ENCODE results near the gene BCR. TPM values are rescaled to one million over a fixed set of nuclear protein-coding genes. Genes with fewer than 3 reads are reported as not detected.
"Not testable (repeated sequence)": the region's sequence is repeated elsewhere in the genome, so short reads cannot be mapped to it uniquely, and the experiment has no call there.

Gene BCR
- total RNA-seq (17.9 TPM), polyA plus RNA-seq (22.8 TPM)
- long read RNA-seq, donor 1, result 0 reads
- long read RNA-seq, donor 2, full-length matches to known transcripts, result 4 of 4 reads
- long read RNA-seq, donor 2, partial matches to known transcripts, result 0 of 4 reads
- long read RNA-seq, donor 2, other reads (novel, unspliced or antisense), result 0 of 4 reads
- long read RNA-seq, donor 3, full-length matches to known transcripts, result 2 of 2 reads
- long read RNA-seq, donor 3, partial matches to known transcripts, result 0 of 2 reads
- long read RNA-seq, donor 3, other reads (novel, unspliced or antisense), result 0 of 2 reads
- long read RNA-seq, donor 4, full-length matches to known transcripts, result 1 of 1 reads
- long read RNA-seq, donor 4, partial matches to known transcripts, result 0 of 1 reads
- long read RNA-seq, donor 4, other reads (novel, unspliced or antisense), result 0 of 1 reads
- long read RNA-seq, donor 5, full-length matches to known transcripts, result 4 of 4 reads
- long read RNA-seq, donor 5, partial matches to known transcripts, result 0 of 4 reads
- long read RNA-seq, donor 5, other reads (novel, unspliced or antisense), result 0 of 4 reads
- long read RNA-seq, donor 6, full-length matches to known transcripts, result 1 of 1 reads
- long read RNA-seq, donor 6, partial matches to known transcripts, result 0 of 1 reads
- long read RNA-seq, donor 6, other reads (novel, unspliced or antisense), result 0 of 1 reads
- long read RNA-seq, donor 7, result 0 reads
- long read RNA-seq, donor 8, result 0 reads
- long read RNA-seq, donor 9, full-length matches to known transcripts, result 1 of 1 reads
- long read RNA-seq, donor 9, partial matches to known transcripts, result 0 of 1 reads
- long read RNA-seq, donor 9, other reads (novel, unspliced or antisense), result 0 of 1 reads
- long read RNA-seq, donor 10, result 0 reads

DNA sequence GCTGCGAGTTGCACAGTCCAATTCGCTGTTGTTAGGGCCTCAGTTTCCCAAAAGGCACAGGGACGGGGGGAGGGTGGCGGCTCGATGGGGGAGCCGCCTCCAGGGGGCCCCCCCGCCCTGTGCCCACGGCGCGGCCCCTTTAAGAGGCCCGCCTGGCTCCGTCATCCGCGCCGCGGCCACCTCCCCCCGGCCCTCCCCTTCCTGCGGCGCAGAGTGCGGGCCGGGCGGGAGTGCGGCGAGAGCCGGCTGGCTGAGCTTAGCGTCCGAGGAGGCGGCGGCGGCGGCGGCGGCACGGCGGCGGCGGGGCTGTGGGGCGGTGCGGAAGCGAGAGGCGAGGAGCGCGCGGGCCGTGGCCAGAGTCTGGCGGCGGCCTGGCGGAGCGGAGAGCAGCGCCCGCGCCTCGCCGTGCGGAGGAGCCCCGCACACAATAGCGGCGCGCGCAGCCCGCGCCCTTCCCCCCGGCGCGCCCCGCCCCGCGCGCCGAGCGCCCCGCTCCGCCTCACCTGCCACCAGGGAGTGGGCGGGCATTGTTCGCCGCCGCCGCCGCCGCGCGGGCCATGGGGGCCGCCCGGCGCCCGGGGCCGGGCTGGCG, at the start of gene BCR:
BCR (plus strand) TSS at position 209 of the 592 bp plus-strand sequence. CDS start 452 bp downstream, outside the sequence.
- peaks cover 0 to 4% of the 10 kb centered on the region in 2 donors for H3K36me3 ChIP-seq (ENCODE audit: control insufficient read depth in 2 of 2, insufficient read depth in 2 of 2, low read length in 1 of 2)
- peaks cover 0 to 19% of the 10 kb centered on the region in 2 donors for H3K27me3 ChIP-seq (ENCODE audit: control insufficient read depth in 2 of 2, insufficient read depth in 1 of 2, low read length in 1 of 2)
- under 1% methylated on average over 88 of the region's 88 CpGs for WGBS
- peak within 1 kb of the TSS; percentile 64 to 65 for H3K4me3 ChIP-seq (ENCODE audit: low read length in 2 of 2)
- peak in 3 of 9 donors; percentile 60 to 67 (median 63) for DNase-seq (ENCODE audit: low read depth in 6 of 9, low spot score in 9 of 9)
- peaks cover 26 to 58% of the 10 kb centered on the region in 2 donors for H3K4me1 ChIP-seq (ENCODE audit: control insufficient read depth in 2 of 2, insufficient read depth in 2 of 2, low read length in 2 of 2)
- peaks cover 3 to 23% of the 10 kb centered on the region in 2 donors for H3K9me3 ChIP-seq (ENCODE audit: control insufficient read depth in 2 of 2, insufficient read depth in 1 of 2, low read length in 1 of 2)
- H3K27ac ChIP-seq (ENCODE audit: low read depth in 1 of 2, low read length in 1 of 2), result peak within 1 kb of the TSS in 1 of 2 donors; percentile 53

DNA sequence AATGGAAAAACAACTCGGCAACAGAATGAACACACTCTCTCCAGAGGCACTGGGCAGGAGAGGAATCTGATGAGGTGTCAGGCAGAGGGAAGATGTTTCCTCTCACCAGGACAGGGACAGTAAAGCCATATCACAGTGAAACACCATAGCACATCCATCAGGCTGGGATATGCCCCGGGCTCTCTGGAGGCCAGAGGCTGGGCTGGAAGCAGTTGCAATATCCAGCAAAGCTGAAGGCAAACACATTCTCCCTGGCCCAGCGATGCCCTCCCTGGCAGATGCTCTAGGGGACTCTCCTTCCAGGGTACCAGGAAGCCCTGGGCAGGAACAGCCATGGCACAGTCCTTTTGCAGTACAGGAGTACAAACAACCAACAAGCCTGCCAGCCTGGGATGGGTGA, 49.6 kb upstream of the BCR start:
- Histone ChIP-seq H3K27ac (ENCODE audit: low read depth in 1 of 2, low read length in 1 of 2) (no peak overlapping the region), H3K4me3 (ENCODE audit: low read length in 2 of 2) (no peak overlapping the region), H3K9me3 (ENCODE audit: control insufficient read depth in 2 of 2, insufficient read depth in 1 of 2, low read length in 1 of 2) (no peaks in the 10 kb centered on the region), H3K4me1 (ENCODE audit: control insufficient read depth in 2 of 2, insufficient read depth in 2 of 2, low read length in 2 of 2) (no peaks in the 10 kb centered on the region), H3K36me3 (ENCODE audit: control insufficient read depth in 2 of 2, insufficient read depth in 2 of 2, low read length in 1 of 2) (no peaks in the 10 kb centered on the region), H3K27me3 (ENCODE audit: control insufficient read depth in 2 of 2, insufficient read depth in 1 of 2, low read length in 1 of 2) (no peaks in the 10 kb centered on the region)
- WGBS, result 93% methylated on average over 3 of the region's 3 CpGs
- DNase-seq (ENCODE audit: low read depth in 6 of 9, low spot score in 9 of 9), result no peak

DNA sequence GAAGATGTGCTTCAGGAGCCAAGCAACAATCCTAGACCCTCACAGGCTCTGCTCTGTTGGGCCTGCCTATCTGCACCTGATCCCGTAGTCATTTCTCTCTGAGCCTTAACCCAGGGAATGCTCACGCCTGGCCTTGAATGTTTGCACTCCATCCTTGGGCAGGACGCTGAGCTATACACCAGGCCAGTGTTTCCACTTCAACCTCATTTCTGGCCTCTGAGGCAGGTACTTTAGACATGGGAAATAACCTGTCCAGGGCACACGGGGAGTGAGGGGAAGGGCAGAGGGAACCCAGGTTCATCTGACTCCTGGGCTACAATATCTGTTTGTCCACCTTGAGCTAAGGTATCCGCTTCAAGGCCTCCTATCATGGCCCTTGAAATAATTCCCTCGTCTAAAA, 48.4 kb upstream of the BCR start:
- H3K36me3 ChIP-seq (ENCODE audit: control insufficient read depth in 2 of 2, insufficient read depth in 2 of 2, low read length in 1 of 2), result no peaks in the 10 kb centered on the region
- H3K4me1 ChIP-seq (ENCODE audit: control insufficient read depth in 2 of 2, insufficient read depth in 2 of 2, low read length in 2 of 2), result peaks cover 1 to 5% of the 10 kb centered on the region in 2 donors
- H3K27ac ChIP-seq (ENCODE audit: low read depth in 1 of 2, low read length in 1 of 2), result no peak overlapping the region
- H3K4me3 ChIP-seq (ENCODE audit: low read length in 2 of 2), result no peak overlapping the region
- no peaks in the 10 kb centered on the region for H3K27me3 ChIP-seq (ENCODE audit: control insufficient read depth in 2 of 2, insufficient read depth in 1 of 2, low read length in 1 of 2)
- 96% methylated on average over 6 of the region's 6 CpGs for WGBS
- no peaks in the 10 kb centered on the region for H3K9me3 ChIP-seq (ENCODE audit: control insufficient read depth in 2 of 2, insufficient read depth in 1 of 2, low read length in 1 of 2)
- DNase-seq (ENCODE audit: low read depth in 6 of 9, low spot score in 9 of 9), result no peak

DNA sequence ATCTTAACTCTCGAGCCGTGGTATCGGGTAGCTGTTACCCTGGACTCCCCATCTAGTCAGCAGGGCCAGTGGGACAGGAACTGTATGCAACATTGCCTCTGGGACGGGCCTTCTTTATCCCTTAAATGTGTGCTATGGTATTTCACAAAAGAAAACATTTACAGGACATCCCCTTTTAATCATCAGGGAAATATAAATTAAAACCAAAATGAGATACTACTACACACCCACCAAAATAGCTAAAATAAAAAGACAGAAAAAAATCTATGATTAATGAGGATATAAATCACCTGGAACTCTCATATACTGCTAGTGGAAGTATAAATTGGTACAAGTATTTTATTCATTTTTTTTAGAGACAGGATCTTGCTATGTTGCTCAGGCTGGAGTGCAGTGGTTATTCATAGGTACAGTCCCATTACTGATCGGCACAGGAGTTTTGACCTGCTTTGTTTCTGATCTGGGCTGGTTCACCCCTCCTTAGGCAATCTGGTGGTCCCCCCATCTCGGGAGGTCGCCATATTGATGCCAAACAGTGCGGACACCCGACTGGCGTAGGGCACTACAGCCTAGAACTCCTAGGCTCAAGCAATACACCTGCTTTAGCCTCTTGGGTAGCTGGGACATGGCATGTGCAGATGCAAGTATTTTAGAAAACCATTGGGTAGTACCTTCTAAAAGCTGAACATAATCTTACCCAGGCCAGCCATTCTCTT, 47.8 kb upstream of the BCR start:
- DNase-seq (ENCODE audit: low read depth in 6 of 9, low spot score in 9 of 9), result no peak
- no peak overlapping the region for H3K27ac ChIP-seq (ENCODE audit: low read depth in 1 of 2, low read length in 1 of 2)
- no peak overlapping the region for H3K4me3 ChIP-seq (ENCODE audit: low read length in 2 of 2)
- H3K9me3 ChIP-seq (ENCODE audit: control insufficient read depth in 2 of 2, insufficient read depth in 1 of 2, low read length in 1 of 2), result no peaks in the 10 kb centered on the region
- WGBS, result 92% methylated on average over 10 of the region's 10 CpGs
- peaks cover 3 to 10% of the 10 kb centered on the region in 2 donors for H3K4me1 ChIP-seq (ENCODE audit: control insufficient read depth in 2 of 2, insufficient read depth in 2 of 2, low read length in 2 of 2)
- no peaks in the 10 kb centered on the region for H3K36me3 ChIP-seq (ENCODE audit: control insufficient read depth in 2 of 2, insufficient read depth in 2 of 2, low read length in 1 of 2)
- H3K27me3 ChIP-seq (ENCODE audit: control insufficient read depth in 2 of 2, insufficient read depth in 1 of 2, low read length in 1 of 2), result no peaks in the 10 kb centered on the region

DNA sequence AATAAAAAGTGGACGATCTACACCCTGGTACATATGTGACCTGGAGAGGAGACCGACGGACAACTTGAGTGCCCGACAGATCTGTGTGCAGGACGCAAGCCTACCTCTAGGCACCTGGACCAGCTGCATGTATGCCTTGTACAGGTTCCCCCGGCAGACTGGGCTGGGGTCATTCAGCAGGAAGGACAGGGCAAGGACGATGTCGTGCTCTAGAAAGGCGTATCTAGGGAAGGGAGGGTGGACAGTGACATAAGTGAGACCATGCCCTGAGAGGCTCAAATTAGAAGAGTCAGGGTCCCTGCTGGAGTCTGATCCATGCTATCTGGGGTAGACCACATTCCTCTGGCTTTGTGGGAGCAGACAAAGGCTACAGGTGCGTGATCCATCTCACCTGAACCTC, 46.4 kb upstream of the BCR start:
- Histone ChIP-seq H3K27ac (ENCODE audit: low read depth in 1 of 2, low read length in 1 of 2) (no peak overlapping the region), H3K27me3 (ENCODE audit: control insufficient read depth in 2 of 2, insufficient read depth in 1 of 2, low read length in 1 of 2) (no peaks in the 10 kb centered on the region), H3K36me3 (ENCODE audit: control insufficient read depth in 2 of 2, insufficient read depth in 2 of 2, low read length in 1 of 2) (no peaks in the 10 kb centered on the region), H3K4me1 (ENCODE audit: control insufficient read depth in 2 of 2, insufficient read depth in 2 of 2, low read length in 2 of 2) (peaks cover 13 to 24% of the 10 kb centered on the region in 2 donors), H3K4me3 (ENCODE audit: low read length in 2 of 2) (no peak overlapping the region), H3K9me3 (ENCODE audit: control insufficient read depth in 2 of 2, insufficient read depth in 1 of 2, low read length in 1 of 2) (no peaks in the 10 kb centered on the region)
- DNase-seq (ENCODE audit: low read depth in 6 of 9, low spot score in 9 of 9), result no peak
- 97% methylated on average over 10 of the region's 10 CpGs for WGBS

DNA sequence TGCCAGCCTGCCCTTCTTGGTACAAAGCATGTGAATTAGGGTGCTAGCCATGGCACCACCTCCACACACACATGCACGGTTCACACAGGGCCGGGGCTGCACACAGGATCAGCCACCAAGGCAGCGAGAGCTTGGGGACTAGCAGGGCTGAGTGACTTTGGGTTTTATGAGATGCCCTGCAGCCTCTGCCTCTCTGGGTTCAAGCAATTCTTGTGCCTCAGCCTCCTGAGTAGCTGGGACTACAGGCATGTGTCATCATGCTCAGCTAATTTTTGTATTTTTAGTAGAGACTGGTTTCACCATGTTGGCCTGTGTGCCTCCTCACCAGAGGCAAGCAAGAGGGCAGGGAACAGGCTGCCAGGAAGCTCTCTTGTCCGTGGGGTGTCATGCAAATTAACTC, 43.3 kb upstream of the BCR start:
- not testable (repeated sequence) for H3K4me3 ChIP-seq (ENCODE audit: low read length in 2 of 2); H3K9me3 ChIP-seq (ENCODE audit: control insufficient read depth in 2 of 2, insufficient read depth in 1 of 2, low read length in 1 of 2); H3K36me3 ChIP-seq (ENCODE audit: control insufficient read depth in 2 of 2, insufficient read depth in 2 of 2, low read length in 1 of 2); H3K27me3 ChIP-seq (ENCODE audit: control insufficient read depth in 2 of 2, insufficient read depth in 1 of 2, low read length in 1 of 2); DNase-seq (ENCODE audit: low read depth in 6 of 9, low spot score in 9 of 9); H3K27ac ChIP-seq (ENCODE audit: low read depth in 1 of 2, low read length in 1 of 2)
- WGBS, result 78% methylated on average over 4 of the region's 4 CpGs
- peaks cover 21 to 38% of the 10 kb centered on the region in 2 donors for H3K4me1 ChIP-seq (ENCODE audit: control insufficient read depth in 2 of 2, insufficient read depth in 2 of 2, low read length in 2 of 2)

DNA sequence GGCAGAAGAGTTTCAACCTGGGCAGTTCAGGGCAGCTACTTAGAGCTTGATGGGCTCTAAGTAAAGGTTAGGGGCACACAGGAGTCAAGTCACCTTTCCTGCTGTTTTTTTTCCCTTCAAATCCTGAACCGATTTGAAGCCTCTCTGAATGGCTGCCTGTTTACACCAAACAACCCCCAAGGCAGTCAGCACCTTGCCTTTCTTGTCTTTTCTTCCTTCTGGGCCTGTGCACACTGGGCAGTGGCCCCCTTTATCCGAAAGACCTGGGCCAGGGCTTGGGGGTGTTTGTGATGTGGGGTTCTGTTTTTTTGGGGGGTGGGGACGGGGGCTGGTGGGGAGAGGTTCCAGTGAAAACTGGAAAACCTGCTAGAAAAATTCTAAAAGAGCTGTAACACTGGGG, 42.8 kb upstream of the BCR start:
- Histone ChIP-seq H3K4me1 (ENCODE audit: control insufficient read depth in 2 of 2, insufficient read depth in 2 of 2, low read length in 2 of 2) (peaks cover 25 to 42% of the 10 kb centered on the region in 2 donors), H3K36me3 (ENCODE audit: control insufficient read depth in 2 of 2, insufficient read depth in 2 of 2, low read length in 1 of 2) (no peaks in the 10 kb centered on the region), H3K4me3 (ENCODE audit: low read length in 2 of 2) (no peak overlapping the region), H3K27ac (ENCODE audit: low read depth in 1 of 2, low read length in 1 of 2) (peak overlapping the region; percentile 74 to 78), H3K27me3 (ENCODE audit: control insufficient read depth in 2 of 2, insufficient read depth in 1 of 2, low read length in 1 of 2) (no peaks in the 10 kb centered on the region), H3K9me3 (ENCODE audit: control insufficient read depth in 2 of 2, insufficient read depth in 1 of 2, low read length in 1 of 2) (no peaks in the 10 kb centered on the region)
- no peak for DNase-seq (ENCODE audit: low read depth in 6 of 9, low spot score in 9 of 9)
- WGBS, result 28% methylated on average over 3 of the region's 3 CpGs

DNA sequence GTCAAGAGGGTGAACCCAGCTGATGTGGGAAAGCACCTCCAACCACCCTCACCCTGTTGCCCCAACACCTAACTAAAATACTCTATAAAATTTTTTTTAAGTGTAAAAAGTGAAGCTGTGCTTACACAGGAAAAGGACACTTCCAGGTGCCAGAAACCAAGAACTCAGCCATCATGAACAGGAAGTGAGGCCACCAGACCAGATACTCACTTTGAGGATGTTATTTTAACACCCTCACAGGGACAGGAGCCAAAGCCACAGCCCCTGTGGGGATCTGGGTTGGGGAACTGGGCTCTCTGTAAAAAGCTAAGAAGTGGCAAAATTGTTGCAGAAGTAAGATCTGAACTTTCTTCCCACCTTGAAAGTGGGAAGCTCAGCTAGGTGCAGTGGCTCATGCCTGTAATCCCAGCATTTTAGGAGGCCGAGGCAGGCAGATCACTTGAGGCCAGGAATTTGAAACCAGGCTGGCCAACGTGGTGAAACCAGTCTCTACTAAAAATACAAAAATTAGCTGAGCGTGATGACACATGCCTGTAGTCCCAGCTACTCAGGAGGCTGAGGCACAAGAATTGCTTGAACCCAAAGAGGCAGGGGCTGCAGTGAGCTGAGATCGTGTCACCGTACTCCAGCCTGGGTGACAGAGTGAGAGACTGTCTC, 42.3 kb upstream of the BCR start:
- Histone ChIP-seq H3K36me3 (ENCODE audit: control insufficient read depth in 2 of 2, insufficient read depth in 2 of 2, low read length in 1 of 2) (no peaks in the 10 kb centered on the region), H3K4me1 (ENCODE audit: control insufficient read depth in 2 of 2, insufficient read depth in 2 of 2, low read length in 2 of 2) (peaks cover 30 to 48% of the 10 kb centered on the region in 2 donors)
- 42% methylated on average over 5 of the region's 5 CpGs for WGBS

More for the DNA sequence above, 42.3 kb upstream of the BCR start:
- DNase-seq (ENCODE audit: low read depth in 6 of 9, low spot score in 9 of 9), result peak in 5 of 9 donors; percentile 34 to 76 (median 46)
- Histone ChIP-seq H3K27ac (ENCODE audit: low read depth in 1 of 2, low read length in 1 of 2) (peak overlapping the region; percentile 74 to 78), H3K27me3 (ENCODE audit: control insufficient read depth in 2 of 2, insufficient read depth in 1 of 2, low read length in 1 of 2) (no peaks in the 10 kb centered on the region), H3K9me3 (ENCODE audit: control insufficient read depth in 2 of 2, insufficient read depth in 1 of 2, low read length in 1 of 2) (no peaks in the 10 kb centered on the region), H3K4me3 (ENCODE audit: low read length in 2 of 2) (no peak overlapping the region)
